HG03565 (cell line): ENCODE results near the gene ERC2.

Experiments used
- ATAC-seq: cut with Tn5 transposase; IDR thresholded peaks from one replicate; pipeline ENCODE4 v1.9.1; 2021; ENCODE audit warnings: mild to moderate bottlenecking, moderate library complexity; ENCODE audit not compliant: unreplicated experiment

The ERC2 gene

DNA sequence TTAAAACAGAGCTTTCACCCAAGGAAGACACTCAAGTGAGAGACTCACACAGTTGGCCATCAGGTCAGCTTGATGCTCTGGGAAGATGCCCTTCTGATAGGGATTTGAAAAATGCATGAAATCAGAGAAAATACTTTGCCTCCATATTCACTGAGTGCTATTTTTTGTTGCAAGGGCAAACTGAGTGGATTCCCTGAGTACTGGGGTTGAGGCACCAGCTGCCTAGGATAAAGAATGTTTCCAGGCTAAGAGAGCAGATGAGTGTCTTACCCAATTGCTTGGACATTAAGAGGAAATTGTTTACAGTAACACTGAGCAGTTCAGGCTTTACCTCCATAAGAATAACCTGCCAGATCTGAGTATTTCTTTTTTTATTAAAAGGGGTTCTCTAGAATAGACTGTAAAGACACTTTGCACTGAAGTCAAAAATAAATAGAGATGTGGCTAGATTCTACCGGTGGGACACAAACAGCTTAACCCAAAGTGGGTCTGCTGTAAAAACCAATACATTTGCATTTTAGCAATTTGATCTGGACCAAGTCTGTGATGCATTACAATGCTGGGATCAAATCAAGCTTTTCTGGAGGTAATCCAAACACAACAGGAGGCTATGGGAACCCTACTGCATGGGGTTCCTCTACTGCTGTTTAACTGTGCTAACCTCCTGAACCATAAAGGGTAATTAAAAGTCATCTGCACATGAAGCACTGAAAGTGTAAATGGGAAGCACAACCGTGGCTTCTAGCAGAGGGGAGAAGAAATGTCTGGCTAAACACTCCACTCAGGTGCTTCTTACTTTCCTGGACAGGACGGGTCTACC is 742.4 kb downstream of the ERC2 start:
- ATAC-seq: no peak

DNA sequence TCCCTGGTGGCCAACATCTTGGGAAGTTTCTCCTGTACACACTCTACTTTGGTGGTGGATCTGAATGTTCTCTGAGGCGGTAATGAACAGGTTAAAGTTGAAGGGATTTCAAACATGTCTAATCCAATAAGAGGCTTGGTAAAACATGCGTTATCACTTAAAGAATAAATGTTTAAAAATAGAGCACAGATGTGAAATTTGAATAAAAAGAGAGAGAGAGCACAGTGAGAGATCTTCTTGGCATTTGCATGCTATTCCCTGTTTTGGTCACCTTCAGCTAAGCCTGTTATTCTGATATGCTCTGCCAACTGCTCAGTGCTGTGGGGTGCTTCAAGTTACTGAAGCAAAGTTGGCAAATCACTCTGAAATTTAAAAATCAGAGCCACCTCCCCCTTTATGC is 743.4 kb downstream of the ERC2 start:
- ATAC-seq: no peak

DNA sequence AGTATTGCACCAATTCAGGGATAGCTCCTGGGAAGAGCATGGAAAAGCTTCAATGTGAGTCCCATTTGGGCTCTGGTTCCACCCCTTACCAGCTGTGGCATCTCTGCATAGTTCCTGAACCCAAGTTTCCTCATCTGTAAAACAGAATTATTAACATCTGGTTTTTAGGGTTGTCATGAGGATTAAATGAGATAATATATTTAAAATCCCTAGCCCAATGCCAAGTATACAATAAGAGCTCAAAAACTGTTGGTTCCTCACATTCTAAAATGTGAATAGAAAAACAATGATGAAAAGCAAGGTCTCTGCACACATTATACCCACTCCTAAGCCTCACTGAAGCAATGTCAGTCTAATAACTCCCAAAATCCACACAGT is 743.9 kb downstream of the ERC2 start:
- no peak for ATAC-seq

DNA sequence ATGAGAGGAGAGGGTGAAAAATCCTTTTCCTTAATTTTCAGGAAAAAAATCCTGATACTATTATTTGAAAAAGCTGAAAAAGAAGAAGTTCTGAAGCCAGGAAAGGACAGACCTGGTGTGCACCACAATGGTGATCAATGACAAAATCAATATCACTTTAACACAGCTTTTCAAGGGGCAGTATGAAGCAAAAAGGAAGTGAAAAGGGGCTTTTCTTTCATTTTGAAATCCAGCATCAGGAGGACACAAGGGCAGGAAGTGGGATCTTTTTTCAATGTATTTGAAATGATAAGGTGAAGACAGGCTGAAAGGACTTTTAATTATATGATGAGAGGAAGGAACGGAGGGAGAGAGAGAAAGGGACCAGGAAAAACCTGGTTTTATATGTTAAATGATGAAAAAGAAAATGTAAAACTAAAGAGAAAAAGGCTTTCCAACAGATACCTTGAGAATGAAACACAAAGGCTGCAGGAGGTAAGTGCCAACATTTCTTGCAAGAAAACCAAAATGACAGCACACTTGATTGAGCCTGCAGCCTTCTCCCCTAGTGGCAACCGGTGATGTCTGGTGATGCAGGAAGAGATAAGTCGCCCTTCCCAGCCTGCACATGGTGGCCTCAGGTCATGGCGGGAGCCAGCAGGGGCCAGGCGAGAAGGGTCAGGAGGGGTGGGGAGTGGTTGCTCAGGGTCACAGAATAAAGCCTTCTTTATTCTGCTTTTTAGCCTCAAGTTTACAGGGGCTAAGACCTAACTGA is 744.4 kb downstream of the ERC2 start:
- ATAC-seq: no peak

DNA sequence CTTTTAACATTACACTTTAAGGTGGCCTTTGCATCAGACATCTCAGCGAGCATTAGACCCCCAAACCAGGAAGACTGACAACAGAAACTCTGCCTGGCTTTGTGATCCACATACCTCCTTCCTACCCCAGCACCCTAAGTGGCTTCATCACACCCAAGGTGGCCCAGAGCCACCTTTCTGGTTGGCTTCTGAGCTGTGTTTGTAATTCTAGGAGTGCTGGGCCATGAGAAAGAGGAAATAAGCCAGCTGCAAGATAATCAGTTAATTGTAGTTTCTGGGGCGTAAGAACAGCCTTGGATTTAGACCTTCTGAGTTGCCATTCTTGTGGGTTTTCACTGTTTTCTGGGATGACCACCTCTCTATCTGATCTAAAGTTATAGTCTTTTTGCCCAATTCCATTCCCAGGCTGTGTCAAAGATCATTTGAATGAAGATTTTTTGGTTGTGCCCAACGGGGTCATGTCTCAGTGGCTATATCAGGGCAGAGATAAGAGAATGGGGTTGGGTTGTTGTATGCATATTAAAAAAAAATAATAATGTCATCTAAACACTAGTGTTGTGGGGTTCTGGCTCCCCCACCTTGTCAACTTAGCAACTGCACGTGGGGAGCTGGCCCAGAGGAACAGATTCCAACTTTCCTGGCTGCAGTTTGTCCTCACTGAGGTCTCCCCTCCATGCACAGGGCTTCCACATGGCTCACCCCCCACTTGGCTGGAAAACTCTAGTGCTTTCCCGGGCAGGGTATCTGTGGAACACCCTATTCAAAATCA is 746.4 kb downstream of the ERC2 start:
- ATAC-seq: no peak

DNA sequence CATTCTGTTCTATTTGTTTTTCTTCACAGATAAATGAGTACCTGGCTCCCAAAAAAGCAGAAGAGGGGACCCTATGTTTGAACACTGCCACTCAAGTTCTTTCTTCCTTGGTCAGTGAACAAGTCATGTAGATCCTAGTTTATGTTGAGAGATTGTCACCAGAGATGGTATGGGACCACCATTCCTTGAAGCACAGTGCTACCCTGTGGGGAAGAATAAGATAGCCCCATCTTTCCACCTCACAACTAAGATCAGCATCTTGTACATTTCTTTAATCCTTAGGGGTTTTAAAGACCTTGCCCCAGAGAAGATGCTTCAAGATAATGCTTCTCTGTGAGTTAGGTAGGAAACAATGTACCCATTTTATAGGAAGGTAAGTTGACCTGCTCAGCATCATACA is 747.7 kb downstream of the ERC2 start:
- ATAC-seq: no peak

DNA sequence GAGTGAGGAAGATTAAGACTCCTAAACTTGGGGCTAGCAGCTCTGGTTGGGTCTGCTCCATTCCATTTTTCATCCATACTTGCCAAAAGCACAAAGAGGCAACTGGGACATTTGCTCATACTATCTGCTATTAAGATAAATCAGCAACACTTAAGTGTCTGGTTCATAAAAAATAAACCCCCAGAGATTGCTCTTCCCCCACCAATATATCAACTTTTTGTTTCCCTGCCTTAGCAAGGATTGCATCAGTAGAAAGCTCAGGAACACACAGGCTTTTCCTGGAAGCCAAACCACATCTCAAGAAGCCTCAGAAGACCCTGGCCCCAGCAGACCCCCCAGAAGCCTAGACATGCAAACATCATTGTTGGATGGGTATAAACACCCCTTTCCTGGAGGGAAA is 748.8 kb downstream of the ERC2 start:
- ATAC-seq: no peak

DNA sequence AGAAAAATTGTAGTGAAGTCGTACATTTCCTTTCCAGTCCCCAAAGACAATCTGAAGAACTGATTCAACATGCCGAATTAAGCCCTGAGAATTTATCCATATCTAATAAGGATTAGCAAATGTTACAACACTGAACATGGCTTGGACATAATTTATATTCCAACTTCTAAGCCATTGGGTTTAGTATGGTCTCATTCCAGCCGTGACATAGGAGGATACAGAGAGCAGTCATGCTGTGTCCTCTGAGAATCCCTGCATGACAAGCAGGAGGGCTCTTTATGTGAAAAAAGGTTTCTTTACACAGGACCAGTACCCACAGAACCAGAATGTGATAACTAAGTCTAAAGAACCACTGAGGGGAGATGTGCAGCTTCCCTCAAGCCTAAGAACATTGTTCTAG is 749.3 kb downstream of the ERC2 start:
- no peak for ATAC-seq

DNA sequence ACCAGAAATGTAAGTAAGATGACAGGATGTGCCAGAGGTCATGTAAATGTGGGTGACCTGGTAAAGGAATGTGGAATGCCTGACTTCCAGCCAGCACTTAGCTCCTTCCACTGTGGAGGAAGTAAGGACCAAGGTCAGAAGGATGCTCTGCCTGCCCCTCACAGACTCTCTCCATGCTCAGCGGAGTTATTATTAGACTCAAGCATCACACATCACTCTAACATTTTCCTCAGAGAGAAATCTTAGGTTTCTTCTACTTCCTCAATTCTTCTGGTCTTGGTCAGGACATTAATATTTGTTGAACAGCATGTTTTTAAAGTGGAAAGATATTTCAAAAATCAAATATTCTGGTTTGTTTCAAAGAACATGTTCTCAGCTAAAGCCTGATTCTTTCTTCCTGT is 749.7 kb downstream of the ERC2 start:
- ATAC-seq: no peak

DNA sequence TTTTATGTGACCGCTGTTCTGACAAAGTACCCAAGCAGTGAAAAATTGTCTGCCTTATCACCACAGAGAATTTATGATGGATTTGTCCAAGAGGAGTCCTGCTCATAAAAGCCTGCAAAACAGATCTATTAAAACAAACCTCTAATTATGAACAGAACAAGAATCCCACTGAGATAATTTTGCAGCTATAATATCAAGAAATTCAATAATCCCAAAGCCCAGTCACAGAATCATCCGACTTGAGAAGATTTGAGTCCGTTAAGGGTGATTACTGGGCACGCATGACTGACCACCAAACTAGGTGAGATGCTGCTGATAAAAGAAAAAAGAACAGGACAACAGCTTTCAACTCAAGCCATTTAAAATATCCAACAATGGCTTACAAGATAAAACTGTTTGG is 750.2 kb downstream of the ERC2 start:
- no peak for ATAC-seq

DNA sequence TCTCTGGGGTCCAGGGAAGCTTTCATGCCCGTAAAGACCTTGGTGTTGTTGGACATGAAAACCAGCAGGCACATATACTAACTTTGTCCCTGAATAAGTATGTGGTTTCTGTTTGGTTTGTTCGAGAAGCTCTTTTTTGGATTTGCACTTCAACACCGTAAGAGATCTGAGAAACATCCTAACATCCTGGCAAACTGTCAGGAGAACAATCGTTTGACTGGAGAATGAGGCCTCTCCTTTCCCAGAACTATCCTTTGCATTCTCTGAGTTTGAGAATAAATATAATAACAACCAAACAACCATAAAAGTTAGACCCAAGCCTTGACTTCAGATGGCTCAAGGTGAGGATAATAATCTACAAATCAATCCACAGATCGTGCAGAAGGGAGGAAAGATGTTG is 750.8 kb downstream of the ERC2 start:
- no peak for ATAC-seq

DNA sequence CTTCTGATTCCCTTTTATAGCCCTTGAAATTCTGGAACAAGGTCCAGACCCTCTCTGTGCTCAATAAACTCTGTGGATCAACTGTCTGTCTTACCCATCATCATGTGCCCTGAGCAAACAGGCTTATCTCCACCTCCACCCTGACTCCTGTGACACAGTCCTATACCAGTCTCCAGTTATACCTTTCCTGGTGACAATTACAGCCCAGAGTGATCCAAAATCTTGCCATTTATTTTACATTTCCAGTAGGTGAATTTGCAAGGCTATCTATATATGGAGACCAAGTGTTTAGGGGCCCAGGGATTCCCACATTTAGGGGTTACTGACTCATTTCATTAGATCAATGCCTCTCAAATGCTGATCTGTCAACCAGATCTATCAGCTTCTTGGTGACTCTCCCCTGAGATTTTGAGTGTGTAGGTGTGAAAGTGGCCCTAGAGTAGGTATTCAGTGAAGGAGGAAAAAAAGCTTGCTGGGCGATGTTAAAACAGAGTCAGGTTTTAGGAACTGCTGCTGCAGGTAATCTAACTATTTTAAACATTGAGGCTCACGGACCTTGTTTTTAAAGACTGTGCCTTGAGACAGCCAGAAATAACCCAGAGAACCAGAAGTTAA is 751.5 kb downstream of the ERC2 start:
- ATAC-seq: no peak

DNA sequence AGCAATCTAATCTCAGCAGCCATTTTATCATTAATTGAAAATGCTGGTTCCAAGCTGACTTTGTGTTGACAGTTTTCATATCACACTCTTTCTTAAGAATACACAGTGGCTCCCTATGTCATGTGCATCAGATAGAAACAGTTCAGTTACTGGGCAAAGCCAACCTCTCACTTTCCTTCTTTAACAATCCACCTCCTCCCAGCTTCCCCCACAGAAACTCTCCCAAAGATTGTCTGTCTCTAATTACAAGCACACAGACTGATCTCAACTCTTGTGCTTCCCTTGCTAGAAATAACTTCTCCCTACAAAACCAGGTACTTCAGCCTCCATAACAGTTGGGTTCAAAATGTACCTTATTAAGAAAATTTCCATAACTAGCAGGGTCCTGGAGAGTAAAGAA is 752.2 kb downstream of the ERC2 start:
- no peak for ATAC-seq

DNA sequence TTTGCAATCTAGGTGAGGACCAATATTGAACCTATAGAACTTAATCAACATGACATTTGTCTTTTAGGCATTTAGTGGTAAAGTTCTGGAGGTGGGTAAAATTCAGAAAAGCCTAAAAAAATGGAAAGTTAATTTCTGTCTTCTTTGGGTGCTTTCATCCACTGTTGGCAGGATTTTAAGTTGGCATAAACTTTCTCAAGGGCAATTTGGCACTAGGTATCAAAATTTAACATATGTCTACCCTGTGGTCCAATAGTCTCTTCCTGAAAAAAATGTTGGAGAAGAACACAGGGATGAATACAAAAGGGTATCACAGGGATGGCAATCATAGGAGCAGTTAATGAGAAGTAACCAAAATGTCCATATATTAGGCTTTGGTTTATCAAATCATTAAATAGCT is 754.2 kb downstream of the ERC2 start:
- no peak for ATAC-seq

DNA sequence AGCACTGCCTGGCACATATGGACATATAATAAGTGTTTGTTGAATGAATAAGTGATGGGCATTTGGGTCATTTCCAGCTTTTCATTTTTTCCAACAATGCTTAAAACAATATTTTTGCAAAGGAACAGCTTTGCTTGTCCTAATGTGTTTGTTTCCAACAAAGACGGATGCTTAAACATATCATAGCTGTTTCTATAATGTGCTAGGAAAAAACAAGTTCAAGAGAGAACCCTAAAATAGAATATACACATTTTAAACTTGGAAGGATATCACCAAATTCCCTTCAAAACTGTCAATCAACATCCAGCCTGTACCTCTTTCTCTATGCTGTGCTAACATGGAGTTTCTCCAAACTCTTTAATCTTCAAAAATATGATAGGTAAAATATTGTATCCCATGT is 756.6 kb downstream of the ERC2 start:
- ATAC-seq: no peak

DNA sequence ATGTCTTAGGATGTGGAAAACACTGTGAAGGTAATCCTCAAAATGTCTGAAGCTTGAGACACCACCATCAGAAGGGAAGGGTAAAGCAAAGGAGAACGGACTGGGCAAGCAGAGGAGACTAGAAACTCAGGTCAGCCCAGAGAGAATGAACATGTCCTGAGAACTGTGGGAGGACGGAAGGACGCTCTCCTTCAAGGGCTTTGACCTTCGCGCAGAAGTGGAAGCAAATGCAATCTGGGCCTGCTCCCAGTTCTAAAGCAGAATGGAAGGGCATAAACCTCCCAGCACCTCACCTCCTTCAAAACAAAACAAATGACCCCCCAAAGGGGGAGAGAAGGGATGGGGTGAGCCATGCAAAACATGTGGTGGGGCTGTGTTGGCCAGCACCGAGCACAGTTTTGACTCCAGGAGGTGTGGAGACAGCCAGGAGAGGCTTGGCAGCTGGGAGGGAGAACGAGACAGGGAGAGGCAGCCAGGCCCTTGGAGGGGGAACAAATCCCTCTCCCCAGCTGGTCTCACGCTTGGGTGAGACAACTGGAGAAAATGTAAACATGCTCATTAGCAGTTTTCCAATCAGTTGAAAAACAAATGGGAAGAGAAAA is 758.8 kb downstream of the ERC2 start:
- ATAC-seq: no peak

DNA sequence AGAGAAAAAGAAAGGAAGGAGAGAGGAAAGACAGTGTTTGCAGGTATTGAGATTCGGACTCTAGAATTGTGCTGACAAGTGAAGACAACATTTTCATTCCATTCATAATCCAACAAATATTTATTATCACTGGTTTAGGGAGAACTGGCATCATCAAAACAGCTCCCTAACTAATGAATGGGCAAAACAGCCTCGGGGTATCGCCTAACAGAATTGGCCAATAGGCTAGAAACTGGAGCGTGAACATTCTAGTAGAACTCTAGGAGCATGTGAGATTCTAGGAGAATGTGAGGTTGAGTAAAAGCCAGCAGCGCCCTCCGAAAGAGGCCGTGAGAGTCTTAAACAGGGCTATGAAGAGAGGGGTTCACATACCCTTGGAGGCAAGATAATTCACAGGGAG is 759.3 kb downstream of the ERC2 start:
- no peak for ATAC-seq

DNA sequence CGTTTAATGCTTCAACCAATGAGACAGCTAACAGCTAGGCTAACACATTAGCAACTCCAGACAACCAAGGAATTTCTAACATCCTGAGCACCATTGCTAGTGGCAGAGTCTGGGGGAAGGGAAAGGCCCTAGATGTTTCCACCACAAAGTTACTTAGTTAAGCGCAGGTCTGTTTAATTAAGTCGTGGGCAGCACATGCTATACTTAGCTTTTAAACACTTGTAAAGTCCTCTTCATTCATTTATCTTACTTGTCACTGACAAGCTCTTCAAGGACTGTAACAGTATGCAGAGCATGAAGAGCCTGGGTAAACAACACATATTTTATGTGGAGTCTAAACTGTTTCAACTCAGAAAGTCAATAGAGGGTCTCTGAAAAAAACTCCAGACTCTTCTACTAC is 760.0 kb downstream of the ERC2 start:
- no peak for ATAC-seq

DNA sequence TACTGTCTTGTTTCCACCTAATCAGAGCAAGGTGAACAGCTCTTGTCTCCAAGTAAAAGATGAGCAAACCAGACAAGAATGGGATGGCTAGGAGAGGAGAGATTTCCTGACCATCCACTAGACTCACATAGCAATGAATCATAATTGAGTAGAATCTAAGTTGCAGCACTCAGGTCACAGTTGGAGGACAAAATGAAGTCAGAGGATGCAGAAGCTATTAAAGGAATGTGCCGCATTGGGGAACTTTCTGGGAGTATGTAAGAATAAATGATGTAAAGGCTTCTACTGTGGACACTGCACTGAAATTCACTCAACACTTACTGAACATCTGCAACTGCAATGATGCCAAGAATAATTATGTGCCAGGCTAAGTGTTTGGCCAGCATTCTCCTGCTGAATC is 763.7 kb downstream of the ERC2 start:
- ATAC-seq: no peak

DNA sequence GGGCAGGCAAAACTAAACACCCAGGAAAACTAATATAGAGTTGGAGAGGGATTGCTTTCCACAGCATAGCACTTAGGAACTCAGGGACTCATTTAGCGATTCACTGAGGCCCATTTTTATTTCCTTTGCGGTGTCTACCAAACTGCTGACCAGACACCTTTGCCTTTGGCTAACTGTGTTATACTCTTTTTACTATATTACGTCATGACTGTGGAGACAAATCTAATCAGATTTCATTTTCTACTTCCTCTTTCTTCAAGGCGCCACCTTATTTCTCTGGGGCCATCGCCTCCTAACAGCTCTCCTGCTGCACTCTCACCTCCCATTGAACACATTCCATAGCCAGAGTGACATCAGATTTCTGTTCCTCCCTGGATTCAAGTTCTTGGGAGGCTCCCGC is 765.4 kb downstream of the ERC2 start:
- ATAC-seq: no peak

DNA sequence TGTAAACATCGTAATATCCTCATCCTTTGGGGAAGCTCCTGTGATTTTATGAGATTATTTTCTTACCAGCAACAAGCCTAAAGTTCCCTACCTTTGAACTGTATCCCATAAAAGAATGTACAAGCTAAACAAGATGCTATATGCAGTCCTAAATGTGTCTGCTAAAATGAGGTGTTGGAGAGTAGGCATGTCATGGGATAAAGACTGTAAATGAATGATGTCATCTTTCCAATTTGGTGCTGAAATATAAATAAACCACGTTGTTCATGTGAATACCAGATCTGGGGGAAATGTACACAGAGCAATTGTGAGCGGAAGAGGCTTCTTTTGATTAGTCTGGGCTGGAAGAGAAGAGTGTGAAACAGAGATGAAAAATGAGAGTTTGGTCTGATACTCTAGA is 766.3 kb downstream of the ERC2 start:
- no peak for ATAC-seq
